OCI-LY3 (cell line): Measurements from ENCODE around the gene MBD6.

Experiments used
- EZH2phosphoT487 ChIP-seq: fragments of 200-600 bp; shearing (Covaris generic); IDR thresholded peaks from 2 replicates; pipeline ENCODE4 v1.6.1; 2018; ENCODE audit warnings: antibody characterized with exemption, mixed run types, low read depth
- TF ChIP-seq, protein P1 (sequence below): fragments of 200-600, 300-600 bp; sonication (generic); IDR thresholded peaks from 2 replicates; pipeline ENCODE4 v1.5.1; 2014; ENCODE audit warnings: antibody characterized with exemption, low read length, low read depth

GRCh38 chr12:57476993-57477709 is 45.5 kb upstream of the MBD6 start:
- TF ChIP-seq, protein P1, sequence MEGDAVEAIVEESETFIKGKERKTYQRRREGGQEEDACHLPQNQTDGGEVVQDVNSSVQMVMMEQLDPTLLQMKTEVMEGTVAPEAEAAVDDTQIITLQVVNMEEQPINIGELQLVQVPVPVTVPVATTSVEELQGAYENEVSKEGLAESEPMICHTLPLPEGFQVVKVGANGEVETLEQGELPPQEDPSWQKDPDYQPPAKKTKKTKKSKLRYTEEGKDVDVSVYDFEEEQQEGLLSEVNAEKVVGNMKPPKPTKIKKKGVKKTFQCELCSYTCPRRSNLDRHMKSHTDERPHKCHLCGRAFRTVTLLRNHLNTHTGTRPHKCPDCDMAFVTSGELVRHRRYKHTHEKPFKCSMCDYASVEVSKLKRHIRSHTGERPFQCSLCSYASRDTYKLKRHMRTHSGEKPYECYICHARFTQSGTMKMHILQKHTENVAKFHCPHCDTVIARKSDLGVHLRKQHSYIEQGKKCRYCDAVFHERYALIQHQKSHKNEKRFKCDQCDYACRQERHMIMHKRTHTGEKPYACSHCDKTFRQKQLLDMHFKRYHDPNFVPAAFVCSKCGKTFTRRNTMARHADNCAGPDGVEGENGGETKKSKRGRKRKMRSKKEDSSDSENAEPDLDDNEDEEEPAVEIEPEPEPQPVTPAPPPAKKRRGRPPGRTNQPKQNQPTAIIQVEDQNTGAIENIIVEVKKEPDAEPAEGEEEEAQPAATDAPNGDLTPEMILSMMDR = no peak
- no peak for TF ChIP-seq EZH2phosphoT487
